GM18505 (cell line): ENCODE data around the gene PADI6.

Source experiments
- ATAC-seq: cut with Tn5 transposase; IDR thresholded peaks from one replicate; pipeline ENCODE4 v1.9.1; 2021; ENCODE audit not compliant: unreplicated experiment
- POLR2A ChIP-seq: IDR thresholded peaks from 4 replicates; pipeline ENCODE4 v1.6.1; 2011; ENCODE audit warnings: borderline replicate concordance; ENCODE audit not compliant: insufficient read depth, insufficient read length; ENCODE audit errors: extremely low read depth

The PADI6 gene

GRCh38 chr1:17350083-17350482, 21.9 kb upstream of the PADI6 start:
- no peak for TF ChIP-seq POLR2A
- no peak for ATAC-seq

GRCh38 chr1:17350928-17351446, 21.0 kb upstream of the PADI6 start:
- ATAC-seq, result no peak
- TF ChIP-seq POLR2A, result no peak

- no peak for ATAC-seq
- no peak for TF ChIP-seq POLR2A
Measured at GRCh38 chr1:17351598-17352324, 20.2 kb upstream of the PADI6 start.

- no peak for TF ChIP-seq POLR2A
- ATAC-seq, result no peak
Measured at GRCh38 chr1:17352419-17352909, 19.5 kb upstream of the PADI6 start.

GRCh38 chr1:17355898-17356297, 16.1 kb upstream of the PADI6 start:
- no peak for TF ChIP-seq POLR2A
- ATAC-seq, result no peak

DNA sequence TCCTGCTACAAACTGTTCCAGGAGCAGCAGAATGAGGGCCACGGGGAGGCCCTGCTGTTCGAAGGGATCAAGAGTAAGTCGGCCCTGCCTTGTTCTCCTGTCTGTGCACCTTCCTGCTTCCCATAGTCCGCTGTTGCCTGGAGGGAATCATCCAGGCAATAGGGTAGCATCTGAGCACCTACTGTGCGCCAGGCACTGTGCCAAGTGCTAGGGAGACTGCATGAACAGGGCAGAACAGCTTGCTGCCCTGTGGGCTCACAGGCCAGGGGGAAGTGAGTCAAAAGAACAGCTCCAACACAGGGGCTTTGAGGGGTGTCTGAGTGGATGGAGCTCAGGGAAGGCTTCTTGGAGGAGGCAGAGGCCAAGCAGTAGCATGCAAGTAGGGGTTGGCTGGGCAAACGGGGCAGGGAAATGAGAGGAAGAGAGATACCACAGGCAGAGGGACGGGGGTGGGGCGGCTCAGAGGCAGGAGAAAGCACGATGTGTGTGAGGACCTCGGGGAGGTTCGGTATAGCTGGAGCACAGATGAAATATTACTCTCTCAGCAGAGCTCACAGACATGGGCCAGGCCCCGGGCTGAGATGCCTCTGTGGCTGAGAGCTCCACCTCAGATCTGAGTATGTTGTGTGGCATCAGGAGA, 15.5 kb upstream of the PADI6 start:
- no peak for ATAC-seq
- no peak for TF ChIP-seq POLR2A

GRCh38 chr1:17358557-17358956, 13.4 kb upstream of the PADI6 start:
- ATAC-seq, result no peak
- no peak for TF ChIP-seq POLR2A

DNA sequence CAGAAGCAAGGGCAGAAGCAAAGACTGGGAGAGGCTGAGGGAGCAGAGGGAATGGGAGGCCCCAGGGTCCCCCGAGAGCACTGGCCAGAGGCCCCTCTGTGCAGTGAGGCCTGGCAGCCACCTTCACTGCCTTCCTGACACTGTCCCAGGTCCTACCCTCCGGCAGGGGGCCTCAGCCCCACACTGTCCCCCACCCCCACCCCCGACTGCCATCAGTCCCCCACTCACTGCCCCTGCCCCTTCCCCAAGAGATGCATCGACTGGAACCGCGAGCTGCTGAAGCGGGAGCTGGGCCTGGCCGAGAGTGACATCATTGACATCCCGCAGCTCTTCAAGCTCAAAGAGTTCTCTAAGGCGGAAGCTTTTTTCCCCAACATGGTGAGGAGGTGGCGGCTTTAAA, 13.0 kb upstream of the PADI6 start:
- no peak for TF ChIP-seq POLR2A
- no peak for ATAC-seq

- TF ChIP-seq POLR2A, result no peak
- no peak for ATAC-seq
Measured at GRCh38 chr1:17359808-17360207, 12.2 kb upstream of the PADI6 start.

DNA sequence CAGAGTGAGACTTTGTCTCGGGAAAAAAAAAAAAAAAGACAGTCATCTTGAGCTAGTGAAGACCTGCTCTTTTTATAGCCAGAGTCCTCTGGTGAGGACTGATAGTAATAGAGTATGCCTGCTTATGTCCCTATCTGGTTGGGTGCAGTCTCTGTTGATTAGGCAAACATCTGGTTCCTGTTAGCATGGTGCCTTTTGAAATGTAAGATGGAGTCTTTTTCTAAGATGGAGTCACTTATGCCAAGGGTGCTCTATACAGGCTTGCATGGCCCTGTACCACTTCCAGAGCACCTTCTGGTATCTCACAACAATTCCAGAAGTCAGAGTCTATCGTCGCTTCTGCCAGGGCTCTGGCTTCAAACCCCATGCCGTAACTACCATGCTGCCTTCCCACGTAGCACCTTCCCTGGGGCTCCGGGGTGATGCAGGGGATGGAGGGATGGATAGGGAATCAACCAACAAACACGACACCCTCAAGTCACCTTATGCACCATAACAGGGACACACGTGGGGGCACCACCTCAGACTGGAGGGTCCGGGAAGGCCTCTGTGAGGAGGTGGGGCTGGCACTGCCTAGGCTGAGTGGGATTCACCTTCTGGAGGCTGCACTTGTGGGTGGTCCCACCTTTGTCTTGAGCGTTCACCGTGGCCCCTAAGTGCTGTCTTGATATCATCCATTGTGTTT, 11.6 kb upstream of the PADI6 start:
- no peak for ATAC-seq
- no peak for TF ChIP-seq POLR2A

GRCh38 chr1:17361687-17362086, 10.3 kb upstream of the PADI6 start:
- ATAC-seq, result no peak

DNA sequence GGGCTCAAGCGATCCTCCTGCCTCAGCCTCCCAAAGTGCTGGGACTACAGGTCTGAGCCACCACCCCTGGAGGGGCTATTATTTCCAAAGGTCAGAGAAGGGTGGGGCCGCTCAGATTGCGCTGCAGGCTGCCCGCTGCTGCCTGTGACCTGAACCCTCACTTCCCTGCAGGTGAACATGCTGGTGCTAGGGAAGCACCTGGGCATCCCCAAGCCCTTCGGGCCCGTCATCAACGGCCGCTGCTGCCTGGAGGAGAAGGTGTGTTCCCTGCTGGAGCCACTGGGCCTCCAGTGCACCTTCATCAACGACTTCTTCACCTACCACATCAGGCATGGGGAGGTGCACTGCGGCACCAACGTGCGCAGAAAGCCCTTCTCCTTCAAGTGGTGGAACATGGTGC, 8.6 kb upstream of the PADI6 start:
- no peak for TF ChIP-seq POLR2A
- no peak for ATAC-seq

More at GRCh38 chr1:17361687-17362086, 10.3 kb upstream of the PADI6 start:
- no peak for TF ChIP-seq POLR2A

DNA sequence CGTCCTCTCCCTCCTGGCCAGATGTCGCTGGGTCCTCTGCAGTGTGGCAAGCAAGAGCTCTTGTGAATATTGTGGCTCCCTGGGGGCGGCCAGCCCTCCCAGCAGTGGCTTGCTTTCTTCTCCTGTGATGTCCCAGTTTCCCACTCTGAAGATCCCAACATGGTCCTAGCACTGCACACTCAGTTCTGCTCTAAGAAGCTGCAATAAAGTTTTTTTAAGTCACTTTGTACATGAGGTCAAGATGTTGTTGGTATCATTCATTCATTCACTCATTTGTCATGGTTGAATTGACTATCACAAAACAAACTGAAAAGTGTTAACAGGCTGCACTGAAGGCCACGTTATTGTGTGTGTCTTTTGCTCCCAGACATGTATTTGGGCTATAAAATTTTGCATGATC, 8.2 kb upstream of the PADI6 start:
- TF ChIP-seq POLR2A, result no peak
- ATAC-seq, result no peak
